Ascending aorta (tissue), 2 donors: Measurements from ENCODE around the gene CHAF1B. TPM values are rescaled to one million over a fixed set of nuclear protein-coding genes. Genes with fewer than 3 reads are reported as not detected.

ENCODE experiments used
- DNase-seq, 2 donors: peaks; one replicate each; pipeline ENCODE4 v3.0.0-alpha.2; 2019; ENCODE audit warnings: low spot score in 2 of 2
- H3K27ac ChIP-seq, 2 donors: fragments of 200-600 bp; sonication (generic); one replicate each; pipeline ENCODE4 v1.5.1; 2016 to 2017; ENCODE audit warnings: mild to moderate bottlenecking in 1 of 2
- H3K27me3 ChIP-seq: fragments of 200-600 bp; sonication (generic); one replicate; pipeline ENCODE4 v1.5.1; 2017
- H3K36me3 ChIP-seq, 2 donors: fragments of 200-600 bp; sonication (generic); one replicate each; pipeline ENCODE4 v1.5.1; 2016
- H3K4me1 ChIP-seq, 2 donors: fragments of 200-600 bp; sonication (generic); one replicate each; pipeline ENCODE4 v1.5.1; 2016 to 2017; ENCODE audit warnings: mild to moderate bottlenecking in 1 of 2
- H3K4me3 ChIP-seq, 2 donors: fragments of 200-600 bp; sonication (generic); one replicate each; pipeline ENCODE4 v1.5.1; 2016 to 2017; ENCODE audit warnings: mild to moderate bottlenecking in 1 of 2
- H3K9me3 ChIP-seq, 2 donors: fragments of 200-600 bp; sonication (generic); one replicate each; pipeline ENCODE4 v1.5.1; 2016
- CTCF ChIP-seq, 3 experiments: fragments of 200-600 bp in 2 of 3; fragments of 450-650 bp in 1 of 3; sonication (generic) in 2 of 3; IDR thresholded peaks; one replicate each; pipeline ENCODE4 v1.5.1; 2016 to 2019; ENCODE audit warnings: antibody characterized with exemption in 3 of 3, mild to moderate bottlenecking in 1 of 3, moderate library complexity in 1 of 3
- intact Hi-C: fragments of 100-400 bp; cut with DNase I; formaldehyde crosslinking; loops from one replicate; pipeline ENCODE4 v1.15.1; 2023
- total RNA-seq: library from RNA; depleted of rRNA; stranded (reverse); fragments of >200 nt; gene quantifications from one replicate; pipeline ENCODE4 v1.1.0, GENCODE V29; 2016

Gene CHAF1B
- total RNA-seq, 1 donor from 2014 or later: 0.43 TPM

- H3K9me3 ChIP-seq: no peaks in the 10 kb centered on the region
- H3K27ac ChIP-seq: no peak overlapping the region
- intact Hi-C loops: no loop called here
- H3K4me1 ChIP-seq: peaks cover 0 to 3% of the 10 kb centered on the region in 2 donors
- no peaks in the 10 kb centered on the region for H3K27me3 ChIP-seq
- H3K4me3 ChIP-seq: no peak overlapping the region
- TF ChIP-seq CTCF (IDR thresholded peaks at IDR 0.05): no peak
- DNase-seq: no peak
- H3K36me3 ChIP-seq: no peaks in the 10 kb centered on the region
Measured at GRCh38 chr21:36424592-36424991, 39.4 kb downstream of the CHAF1B start.

- Histone ChIP-seq H3K4me1 (peaks cover 0 to 5% of the 10 kb centered on the region in 2 donors), H3K9me3 (no peaks in the 10 kb centered on the region), H3K4me3 (no peak overlapping the region), H3K27me3 (no peaks in the 10 kb centered on the region), H3K27ac (no peak overlapping the region), H3K36me3 (no peaks in the 10 kb centered on the region)
- TF ChIP-seq CTCF (IDR thresholded peaks at IDR 0.05): no peak
- no peak for DNase-seq
- intact Hi-C loops: no loop called here
Measured at GRCh38 chr21:36425286-36425685, 40.1 kb downstream of the CHAF1B start.

- intact Hi-C loops: no loop called here
- no peaks in the 10 kb centered on the region for H3K27me3 ChIP-seq
- no peak overlapping the region for H3K27ac ChIP-seq
- H3K36me3 ChIP-seq: no peaks in the 10 kb centered on the region
- no peak for DNase-seq
- no peak for TF ChIP-seq CTCF (IDR thresholded peaks at IDR 0.05)
- no peaks in the 10 kb centered on the region for H3K9me3 ChIP-seq
- H3K4me3 ChIP-seq: no peak overlapping the region
- H3K4me1 ChIP-seq: peaks cover 0 to 15% of the 10 kb centered on the region in 2 donors
Measured at GRCh38 chr21:36427502-36427901, 42.3 kb downstream of the CHAF1B start.

- Histone ChIP-seq H3K27me3 (no peaks in the 10 kb centered on the region), H3K4me3 (no peak overlapping the region), H3K4me1 (peaks cover 0 to 15% of the 10 kb centered on the region in 2 donors), H3K27ac (peak overlapping the region; percentile 79 to 87), H3K36me3 (no peaks in the 10 kb centered on the region), H3K9me3 (no peaks in the 10 kb centered on the region)
- no peak for TF ChIP-seq CTCF (IDR thresholded peaks at IDR 0.05)
- DNase-seq: no peak
- intact Hi-C loops: no loop called here
Measured at GRCh38 chr21:36428761-36429432, 43.7 kb downstream of the CHAF1B start.

- intact Hi-C loops: loop anchor here (5.0 to 10.0 kb wide), 2 partner anchors 43 to 105 kb away; partner anchors contain the start of genes CHAF1B and MORC3
- peaks cover 0 to 15% of the 10 kb centered on the region in 2 donors for H3K4me1 ChIP-seq
- peak overlapping the region; percentile 79 to 87 for H3K27ac ChIP-seq
- TF ChIP-seq CTCF (IDR thresholded peaks at IDR 0.05): peak in 2 of 3 experiments; percentile 4 to 36
- H3K9me3 ChIP-seq: no peaks in the 10 kb centered on the region
- H3K4me3 ChIP-seq: peak overlapping the region; percentile 35 to 53
- no peaks in the 10 kb centered on the region for H3K27me3 ChIP-seq
- DNase-seq: peak; percentile 88 to 95
- no peaks in the 10 kb centered on the region for H3K36me3 ChIP-seq
Measured at GRCh38 chr21:36429947-36430546, 44.9 kb downstream of the CHAF1B start.
